Measurements from ENCODE around the gene DLL4. TPM values are rescaled to one million over a fixed set of nuclear protein-coding genes. Genes with fewer than 3 reads are reported as not detected.

The DLL4 gene
- total and polyA plus RNA-seq, 3 experiments from 2014 or later: not detected

DNA sequence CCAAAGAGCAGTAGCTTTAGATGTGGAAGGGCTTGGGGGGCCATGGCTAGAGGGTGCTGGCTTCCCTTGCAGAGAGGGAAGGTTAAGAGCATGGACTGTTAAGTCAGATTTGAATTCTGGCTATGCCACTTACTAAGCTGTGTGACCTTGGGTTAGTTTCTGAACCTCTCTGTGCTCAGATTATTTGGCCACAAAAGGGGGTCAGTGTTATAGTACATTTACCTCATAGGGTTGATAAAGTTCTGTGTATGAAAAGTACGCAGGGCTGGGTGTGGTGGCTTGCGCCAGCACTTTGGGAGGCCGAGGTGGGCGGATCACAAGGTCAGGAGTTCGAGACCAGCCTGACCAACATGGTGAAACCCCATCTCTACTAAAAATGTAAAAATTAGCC is 28.1 kb upstream of the DLL4 start:
- H3K27ac Mint-ChIP-seq: peak overlapping the region in 2 of 8 donors; percentile 33 to 42
- peaks cover 0 to 77% (median 4%) of the 10 kb centered on the region in 3 donors for H3K36me3 Mint-ChIP-seq
- H3K27me3 Mint-ChIP-seq: no peaks in the 10 kb centered on the region
- no peak overlapping the region for H3K27ac ChIP-seq (ENCODE audit: low read depth, low read length)
- H3K9me3 Mint-ChIP-seq: no peaks in the 10 kb centered on the region
- POLR2A ChIA-PET: interaction anchor here (0.5 to 0.6 kb wide), 2 partner anchors 176 to 749 kb away, joined by 3 to 6 read pairs; no protein-coding TSS in a partner anchor
- no peak overlapping the region for H3K4me3 Mint-ChIP-seq
- H3K9me3 ChIP-seq (ENCODE audit: low read length): no peaks in the 10 kb centered on the region
- CTCF ChIA-PET: interaction anchor here (0.9 to 6.2 kb wide), 5 partner anchors 41 to 284 kb away, joined by 3 to 73 read pairs (median 3); partner anchors contain the start of gene INO80
- no peak overlapping the region for H3K4me3 ChIP-seq (ENCODE audit: low read length)
- peaks cover 25% of the 10 kb centered on the region for H3K36me3 ChIP-seq (ENCODE audit: insufficient read depth, low read length)
- peaks cover 22 to 44% (median 27%) of the 10 kb centered on the region in 3 donors for H3K4me1 Mint-ChIP-seq
- no peaks in the 10 kb centered on the region for H3K27me3 ChIP-seq (ENCODE audit: insufficient read depth, low read length, poor library complexity, severe bottlenecking)
- peaks cover 10% of the 10 kb centered on the region for H3K4me1 ChIP-seq (ENCODE audit: insufficient read depth, low read length)
- no peak for DNase-seq

DNA sequence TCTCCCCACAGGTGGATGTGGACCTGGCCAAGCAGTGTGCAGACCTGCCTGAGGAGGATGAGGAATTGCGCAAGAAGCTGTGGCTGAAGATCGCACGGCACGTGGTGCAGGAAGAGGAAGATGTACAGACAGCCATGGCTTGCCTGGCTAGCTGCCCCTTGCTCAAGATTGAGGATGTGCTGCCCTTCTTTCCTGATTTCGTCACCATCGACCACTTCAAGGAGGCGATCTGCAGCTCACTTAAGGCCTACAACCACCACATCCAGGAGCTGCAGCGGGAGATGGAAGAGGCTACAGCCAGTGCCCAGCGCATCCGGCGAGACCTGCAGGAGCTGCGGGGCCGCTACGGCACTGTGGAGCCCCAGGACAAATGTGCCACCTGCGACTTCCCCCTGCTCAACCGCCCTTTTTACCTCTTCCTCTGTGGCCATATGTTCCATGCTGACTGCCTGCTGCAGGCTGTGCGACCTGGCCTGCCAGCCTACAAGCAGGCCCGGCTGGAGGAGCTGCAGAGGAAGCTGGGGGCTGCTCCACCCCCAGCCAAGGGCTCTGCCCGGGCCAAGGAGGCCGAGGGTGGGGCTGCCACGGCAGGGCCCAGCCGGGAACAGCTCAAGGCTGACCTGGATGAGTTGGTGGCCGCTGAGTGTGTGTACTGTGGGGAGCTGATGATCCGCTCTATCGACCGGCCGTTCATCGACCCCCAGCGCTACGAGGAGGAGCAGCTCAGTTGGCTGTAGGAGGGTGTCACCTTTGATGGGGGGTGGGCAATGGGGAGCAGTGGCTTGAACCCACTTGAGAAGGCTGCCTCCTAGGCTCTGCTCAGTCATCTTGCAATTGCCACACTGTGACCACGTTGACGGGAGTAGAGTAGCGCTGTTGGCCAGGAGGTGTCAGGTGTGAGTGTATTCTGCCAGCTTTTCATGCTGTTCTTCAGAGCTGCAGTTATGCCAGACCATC is 26.3 kb upstream of the DLL4 start:
- Histone ChIP-seq H3K4me3 (ENCODE audit: low read length) (no peak overlapping the region), H3K27me3 (ENCODE audit: insufficient read depth, low read length, poor library complexity, severe bottlenecking) (no peaks in the 10 kb centered on the region), H3K4me1 (ENCODE audit: insufficient read depth, low read length) (peaks cover 26% of the 10 kb centered on the region), H3K27ac (ENCODE audit: low read depth, low read length) (no peak overlapping the region), H3K9me3 (ENCODE audit: low read length) (no peaks in the 10 kb centered on the region), H3K36me3 (ENCODE audit: insufficient read depth, low read length) (peaks cover 25% of the 10 kb centered on the region)
- Mint-ChIP-seq H3K4me3 (peak overlapping the region in 1 of 7 donors; percentile 32), H3K36me3 (peaks cover 0 to 62% (median 0%) of the 10 kb centered on the region in 3 donors), H3K27ac (peak overlapping the region in 6 of 8 donors; percentile 67 to 93 (median 82)), H3K9me3 (no peaks in the 10 kb centered on the region), H3K27me3 (no peaks in the 10 kb centered on the region), H3K4me1 (peaks cover 8 to 50% (median 29%) of the 10 kb centered on the region in 3 donors)
- CTCF ChIA-PET: interaction anchor here (0.7 to 6.9 kb wide), 16 partner anchors 7 to 328 kb away, joined by 3 to 76 read pairs (median 7); partner anchors contain the start of genes CHP1, DLL4, EXD1 and VPS18
- POLR2A ChIA-PET: no interaction called here
- no peak for DNase-seq

DNA sequence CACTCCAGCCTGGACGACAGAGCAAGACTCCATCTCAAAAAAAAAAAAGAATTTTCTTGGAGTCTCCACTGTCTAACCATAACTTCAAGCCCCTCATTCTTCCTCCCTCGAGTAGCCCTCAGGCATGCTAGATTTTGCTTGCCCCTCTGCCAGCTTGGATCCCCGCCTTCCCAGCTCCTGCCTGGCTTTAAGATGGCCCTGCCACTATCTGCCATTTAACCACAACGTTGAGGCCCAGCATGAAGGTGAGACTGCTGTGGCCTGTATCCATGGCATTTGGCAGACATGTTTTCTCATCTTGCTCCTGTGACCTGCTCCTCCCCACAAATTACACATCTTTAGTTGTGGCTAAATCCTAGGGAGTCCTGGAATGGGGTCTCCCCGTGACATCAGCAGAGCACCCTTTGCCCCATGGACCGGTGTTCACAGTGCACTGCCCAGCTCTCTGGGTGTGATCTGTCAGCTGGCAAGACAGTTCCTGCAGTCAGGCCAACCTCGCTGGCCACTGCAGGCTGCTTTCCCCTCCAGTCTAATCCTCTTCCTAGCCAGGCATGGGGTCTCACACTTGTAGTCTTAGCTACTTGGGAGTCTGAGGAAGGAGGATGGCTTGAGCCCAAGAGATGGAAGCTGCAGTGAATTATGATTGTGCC is 24.5 kb upstream of the DLL4 start:
- peaks cover 0 to 48% (median 0%) of the 10 kb centered on the region in 3 donors for H3K36me3 Mint-ChIP-seq
- H3K9me3 Mint-ChIP-seq: no peaks in the 10 kb centered on the region
- Histone ChIP-seq H3K4me3 (ENCODE audit: low read length) (no peak overlapping the region), H3K36me3 (ENCODE audit: insufficient read depth, low read length) (peaks cover 25% of the 10 kb centered on the region), H3K9me3 (ENCODE audit: low read length) (no peaks in the 10 kb centered on the region), H3K27ac (ENCODE audit: low read depth, low read length) (no peak overlapping the region), H3K27me3 (ENCODE audit: insufficient read depth, low read length, poor library complexity, severe bottlenecking) (no peaks in the 10 kb centered on the region), H3K4me1 (ENCODE audit: insufficient read depth, low read length) (peaks cover 26% of the 10 kb centered on the region)
- H3K27me3 Mint-ChIP-seq: peaks cover 0 to 2% of the 10 kb centered on the region in 2 donors
- peak overlapping the region in 5 of 8 donors; percentile 31 to 92 (median 67) for H3K27ac Mint-ChIP-seq
- ChIA-PET POLR2A (interaction anchor here (0.5 to 0.6 kb wide), 2 partner anchors 103 to 210 kb away, joined by 3 read pairs; no protein-coding TSS in a partner anchor), CTCF (interaction anchor here (0.7 to 6.9 kb wide), 26 partner anchors 9 to 561 kb away, joined by 3 to 76 read pairs (median 5); partner anchors contain the start of genes CHAC1, CHP1, DLL4 and EXD1)
- no peak for DNase-seq
- peaks cover 12 to 55% (median 27%) of the 10 kb centered on the region in 3 donors for H3K4me1 Mint-ChIP-seq
- H3K4me3 Mint-ChIP-seq: peak overlapping the region in 1 of 7 donors; percentile 21

DNA sequence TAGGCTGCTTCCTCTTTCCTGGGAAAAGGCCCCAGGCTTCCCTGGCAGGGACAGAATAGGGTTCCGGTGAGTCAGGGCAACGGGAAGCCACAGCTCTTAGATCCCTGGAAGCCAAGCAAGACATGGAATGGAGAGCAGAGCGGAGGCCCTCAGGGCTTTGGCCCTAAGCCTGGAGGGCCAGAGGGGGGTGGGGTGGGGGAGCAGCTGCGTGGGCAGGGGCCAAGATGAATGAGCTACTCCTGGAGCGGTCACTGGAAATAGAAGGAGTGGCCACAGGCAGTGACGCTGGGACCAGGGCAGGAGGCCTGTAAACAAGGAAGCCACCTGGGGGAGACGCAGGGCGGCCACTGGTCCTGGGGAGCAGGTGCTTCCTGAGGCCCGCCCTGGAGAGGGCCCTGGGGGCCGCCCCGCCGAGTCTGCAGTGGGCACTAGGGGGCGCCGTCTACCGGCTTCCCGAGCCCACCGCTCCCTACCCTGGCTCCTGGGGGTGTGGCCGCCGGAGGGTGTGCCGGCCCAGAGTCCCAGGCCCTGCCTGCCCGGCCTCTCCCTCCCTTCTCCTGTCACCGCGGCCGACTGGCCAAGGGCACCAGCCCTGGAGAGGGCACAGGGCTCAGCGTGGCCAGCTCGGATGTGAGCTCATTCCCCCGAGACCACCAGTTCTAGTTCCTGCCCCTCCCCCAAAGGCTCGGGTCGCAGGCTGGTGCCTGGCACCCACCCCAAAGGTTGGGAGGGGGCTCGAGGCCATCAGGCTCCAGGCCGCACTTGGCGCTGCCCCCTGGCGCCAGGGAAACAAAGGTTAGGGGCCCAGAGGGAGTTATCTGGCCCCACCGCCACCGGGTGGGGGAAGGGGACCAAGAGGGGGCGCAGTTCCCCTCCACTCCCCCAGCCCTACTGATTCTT is 22.8 kb upstream of the DLL4 start:
- H3K27ac Mint-ChIP-seq: peak overlapping the region in 7 of 8 donors; percentile 35 to 95 (median 90)
- peaks cover 0 to 2% of the 10 kb centered on the region in 2 donors for H3K27me3 Mint-ChIP-seq
- ChIA-PET CTCF (interaction anchor here (0.6 to 6.9 kb wide), 25 partner anchors 9 to 386 kb away, joined by 3 to 76 read pairs (median 4); partner anchors contain the start of genes CHAC1, CHP1, DLL4 and VPS18), POLR2A (interaction anchor here (1.3 to 1.9 kb wide), 2 partner anchors 19 to 210 kb away, joined by 3 to 5 read pairs; partner anchors contain the start of gene INO80)
- H3K9me3 Mint-ChIP-seq: no peaks in the 10 kb centered on the region
- peak overlapping the region; percentile 59 for H3K27ac ChIP-seq (ENCODE audit: low read depth, low read length)
- no peaks in the 10 kb centered on the region for H3K9me3 ChIP-seq (ENCODE audit: low read length)
- peak; percentile 63 to 77 (median 70) for DNase-seq
- H3K4me1 Mint-ChIP-seq: peaks cover 12 to 48% (median 25%) of the 10 kb centered on the region in 3 donors
- H3K36me3 Mint-ChIP-seq: peaks cover 0 to 31% (median 0%) of the 10 kb centered on the region in 3 donors
- H3K4me3 ChIP-seq (ENCODE audit: low read length): peak overlapping the region; percentile 84
- H3K27me3 ChIP-seq (ENCODE audit: insufficient read depth, low read length, poor library complexity, severe bottlenecking): no peaks in the 10 kb centered on the region
- peak overlapping the region; percentile 81 to 91 (median 86) for H3K4me3 Mint-ChIP-seq
- H3K36me3 ChIP-seq (ENCODE audit: insufficient read depth, low read length): peaks cover 13% of the 10 kb centered on the region
- H3K4me1 ChIP-seq (ENCODE audit: insufficient read depth, low read length): peaks cover 26% of the 10 kb centered on the region

DNA sequence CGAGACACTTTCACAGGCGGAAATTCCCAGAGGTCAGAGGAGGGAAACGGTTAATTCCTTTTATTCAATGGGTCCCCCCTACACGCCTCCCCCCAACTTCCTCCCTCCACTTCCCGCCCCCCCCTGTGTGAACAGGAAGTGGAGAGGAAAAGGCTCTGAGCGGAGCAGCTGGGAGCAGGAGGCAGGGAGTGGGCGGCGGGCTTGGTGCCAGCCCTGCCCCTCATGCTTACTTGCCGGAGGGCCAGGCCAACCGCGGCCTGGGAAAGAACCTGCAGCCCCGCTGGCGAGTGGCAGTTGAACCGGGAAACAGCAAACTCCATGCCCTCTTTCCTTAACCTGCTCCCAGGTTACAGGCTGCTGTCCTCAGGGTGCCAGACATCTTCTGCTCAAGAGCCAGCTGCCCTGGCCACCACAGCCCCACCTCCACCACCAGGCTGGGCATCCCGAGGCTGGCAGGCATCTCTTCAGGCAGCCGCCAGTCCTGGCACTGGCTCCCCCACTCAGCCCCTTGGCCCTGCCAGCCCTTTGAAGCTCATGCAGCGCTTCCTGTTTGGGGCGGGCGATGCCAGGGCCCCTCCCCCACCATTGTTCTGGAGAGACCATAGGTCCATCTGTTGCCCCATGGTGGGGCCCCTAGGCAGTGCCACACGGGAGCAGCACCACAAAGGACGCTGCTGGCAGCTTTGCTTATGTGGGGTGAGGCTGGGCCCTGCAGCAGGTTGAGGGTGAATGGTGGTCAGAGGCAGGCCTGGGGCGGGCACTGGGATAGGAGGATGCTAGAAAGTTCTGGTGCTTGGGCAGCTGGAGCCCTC is 21.9 kb upstream of the DLL4 start:
- peak overlapping the region; percentile 59 for H3K27ac ChIP-seq (ENCODE audit: low read depth, low read length)
- peaks cover 13% of the 10 kb centered on the region for H3K36me3 ChIP-seq (ENCODE audit: insufficient read depth, low read length)
- Mint-ChIP-seq H3K27me3 (peaks cover 0 to 2% of the 10 kb centered on the region in 2 donors), H3K4me3 (peak overlapping the region; percentile 81 to 91 (median 86)), H3K4me1 (peaks cover 12 to 48% (median 25%) of the 10 kb centered on the region in 3 donors), H3K9me3 (no peaks in the 10 kb centered on the region), H3K27ac (peak overlapping the region; percentile 68 to 95 (median 90)), H3K36me3 (peaks cover 0 to 25% (median 0%) of the 10 kb centered on the region in 3 donors)
- H3K4me3 ChIP-seq (ENCODE audit: low read length): peak overlapping the region; percentile 84
- CTCF ChIA-PET: interaction anchor here (1.0 to 6.9 kb wide), 16 partner anchors 8 to 425 kb away, joined by 3 to 76 read pairs (median 8); partner anchors contain the start of genes CHAC1, DLL4, NUSAP1 and OIP5
- H3K9me3 ChIP-seq (ENCODE audit: low read length): no peaks in the 10 kb centered on the region
- peak; percentile 44 to 76 (median 64) for DNase-seq
- H3K27me3 ChIP-seq (ENCODE audit: insufficient read depth, low read length, poor library complexity, severe bottlenecking): no peaks in the 10 kb centered on the region
- POLR2A ChIA-PET: interaction anchor here (0.6 to 2.2 kb wide), 6 partner anchors 9 to 209 kb away, joined by 3 to 10 read pairs (median 4); partner anchors contain the start of genes CHAC1, INO80 and VPS18
- peaks cover 26% of the 10 kb centered on the region for H3K4me1 ChIP-seq (ENCODE audit: insufficient read depth, low read length)

DNA sequence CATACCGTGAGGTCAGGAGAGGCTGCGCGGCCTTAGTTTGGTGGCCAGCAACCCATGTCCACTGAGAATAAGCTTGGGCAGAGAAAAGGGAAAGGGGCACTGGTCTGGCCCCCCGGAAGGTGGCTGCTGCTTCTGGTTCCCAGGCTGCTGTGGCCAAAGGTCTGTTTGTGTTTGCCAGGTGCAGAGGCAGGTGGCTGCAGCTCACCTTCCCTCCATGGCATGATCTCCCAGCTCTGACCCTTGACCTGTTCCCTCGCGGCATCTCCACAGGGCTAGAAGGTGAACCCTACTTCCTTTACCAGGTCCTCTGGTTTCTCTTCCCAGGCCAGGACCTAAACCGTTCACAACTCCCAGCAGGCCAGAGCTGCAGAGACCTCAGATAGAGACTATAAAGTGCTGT is 21.0 kb upstream of the DLL4 start:
- H3K27ac ChIP-seq (ENCODE audit: low read depth, low read length): no peak overlapping the region

More for the DNA sequence above, 21.0 kb upstream of the DLL4 start:
- POLR2A ChIA-PET: interaction anchor here (0.6 to 2.2 kb wide), 4 partner anchors 9 to 584 kb away, joined by 3 to 6 read pairs (median 5); partner anchors contain the start of gene CHAC1
- DNase-seq: no peak
- Histone ChIP-seq H3K27me3 (ENCODE audit: insufficient read depth, low read length, poor library complexity, severe bottlenecking) (no peaks in the 10 kb centered on the region), H3K4me1 (ENCODE audit: insufficient read depth, low read length) (peaks cover 26% of the 10 kb centered on the region), H3K36me3 (ENCODE audit: insufficient read depth, low read length) (peaks cover 8% of the 10 kb centered on the region), H3K9me3 (ENCODE audit: low read length) (no peaks in the 10 kb centered on the region), H3K4me3 (ENCODE audit: low read length) (no peak overlapping the region)
- no peaks in the 10 kb centered on the region for H3K9me3 Mint-ChIP-seq
- H3K4me3 Mint-ChIP-seq: peak overlapping the region; percentile 30 to 86 (median 77)
- H3K27me3 Mint-ChIP-seq: peaks cover 0 to 2% of the 10 kb centered on the region in 2 donors
- H3K4me1 Mint-ChIP-seq: peaks cover 12 to 42% (median 20%) of the 10 kb centered on the region in 3 donors
- H3K27ac Mint-ChIP-seq: peak overlapping the region in 7 of 8 donors; percentile 43 to 95 (median 86)
- H3K36me3 Mint-ChIP-seq: peaks cover 0 to 16% (median 0%) of the 10 kb centered on the region in 3 donors
- CTCF ChIA-PET: interaction anchor here (1.6 to 6.9 kb wide), 9 partner anchors 10 to 276 kb away, joined by 3 to 56 read pairs (median 9); partner anchors contain the start of gene DLL4
